GM21576 (cell line): ENCODE results near the gene SLC2A5.
"Not testable (repeated sequence)": the region's sequence is repeated elsewhere in the genome, so short reads cannot be mapped to it uniquely, and the experiment has no call there.

Experiments
- ATAC-seq: cut with Tn5 transposase; IDR thresholded peaks from one replicate; pipeline ENCODE4 v1.9.1; 2021; ENCODE audit warnings: mild to moderate bottlenecking, moderate library complexity; ENCODE audit not compliant: unreplicated experiment

Gene SLC2A5

DNA sequence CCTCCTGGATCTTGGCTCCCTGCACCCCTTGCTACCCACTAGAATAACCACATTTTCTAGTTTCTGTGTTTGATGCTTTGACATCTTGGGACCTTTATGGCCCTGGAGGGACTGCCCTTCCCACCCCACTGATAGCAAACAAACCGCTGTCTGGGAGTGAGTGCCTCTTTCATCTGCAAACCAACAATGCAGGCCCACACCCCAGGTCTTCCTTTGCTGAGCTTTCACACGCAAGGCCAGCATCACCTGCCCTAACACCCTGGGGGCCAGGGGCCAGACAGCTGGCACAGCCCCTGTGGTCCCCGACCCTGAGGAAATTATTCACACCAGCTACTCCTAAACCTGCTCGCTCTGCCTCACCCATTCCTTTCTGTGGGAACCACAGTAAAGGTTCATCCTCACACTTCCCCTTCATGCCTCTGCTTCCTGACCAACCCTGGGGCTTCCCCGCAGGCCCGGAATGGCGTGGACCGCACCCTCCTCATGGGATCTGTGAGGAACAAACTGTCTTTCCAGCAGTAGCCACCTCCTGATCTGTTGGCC is 58.6 kb downstream of the SLC2A5 start:
- no peak for ATAC-seq

DNA sequence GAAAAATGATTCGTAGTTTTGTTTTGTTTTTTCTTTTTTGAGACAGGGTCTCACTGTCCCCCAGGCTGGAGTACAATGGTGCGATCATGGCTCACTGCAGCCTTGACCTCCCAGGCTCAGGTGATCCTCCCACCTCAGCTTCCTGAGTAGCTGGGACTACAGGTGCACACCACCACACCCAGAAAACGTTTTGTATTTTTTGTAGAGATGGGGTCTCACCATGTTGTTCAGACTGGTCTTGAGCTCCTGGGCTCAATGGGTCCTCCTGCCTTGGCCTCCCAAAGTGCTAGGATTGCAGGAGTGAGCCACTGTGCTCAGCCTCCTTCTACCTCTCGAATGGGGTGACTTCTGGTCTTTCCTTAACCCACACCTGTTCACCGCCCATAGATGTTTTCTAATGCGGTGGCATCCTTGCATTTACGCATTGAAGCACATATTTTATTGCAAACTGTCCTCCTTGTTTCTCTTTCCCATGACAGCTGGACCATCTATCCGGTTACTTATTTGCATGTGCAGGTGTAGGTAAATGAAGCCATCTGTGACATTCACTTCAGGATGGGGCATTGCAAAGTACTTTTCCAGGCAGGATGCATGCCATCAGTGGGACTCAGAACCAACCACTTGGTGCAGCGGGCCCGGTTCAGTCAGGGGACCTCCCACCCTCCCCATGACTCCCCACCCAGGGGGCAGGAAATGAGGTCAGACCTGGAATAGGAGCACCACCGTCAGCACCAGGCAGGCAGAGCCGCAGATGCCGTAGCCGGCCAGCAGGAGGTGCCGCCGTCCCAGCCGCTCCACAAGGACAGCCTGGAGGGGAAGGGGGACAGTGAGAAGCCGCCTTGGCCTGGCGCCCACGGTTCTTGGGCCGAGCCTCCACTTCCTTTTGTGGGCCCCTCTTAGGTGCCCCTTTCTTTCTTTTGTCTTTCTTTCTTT is 59.7 kb downstream of the SLC2A5 start:
- ATAC-seq, result no peak

DNA sequence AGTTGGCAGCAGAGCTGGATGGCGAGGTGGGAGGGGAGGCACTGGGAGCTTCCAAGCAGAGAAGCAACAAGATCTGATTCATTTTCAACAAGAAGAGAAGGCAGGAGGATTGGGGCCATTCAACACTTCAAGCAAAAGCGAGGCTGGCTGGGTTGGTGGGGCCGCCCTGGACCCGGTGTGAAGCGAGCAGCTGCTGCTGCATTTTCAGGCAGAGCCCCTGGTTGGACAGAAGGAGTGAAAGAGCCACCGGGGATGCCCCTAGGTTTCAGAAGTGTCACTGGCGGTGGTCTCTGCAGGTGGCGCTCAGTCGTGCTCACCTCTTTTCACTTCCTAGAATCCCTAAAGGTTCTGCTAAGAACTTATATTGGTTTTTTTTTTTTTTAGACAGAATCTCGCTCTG is 61.2 kb downstream of the SLC2A5 start:
- ATAC-seq, result no peak

DNA sequence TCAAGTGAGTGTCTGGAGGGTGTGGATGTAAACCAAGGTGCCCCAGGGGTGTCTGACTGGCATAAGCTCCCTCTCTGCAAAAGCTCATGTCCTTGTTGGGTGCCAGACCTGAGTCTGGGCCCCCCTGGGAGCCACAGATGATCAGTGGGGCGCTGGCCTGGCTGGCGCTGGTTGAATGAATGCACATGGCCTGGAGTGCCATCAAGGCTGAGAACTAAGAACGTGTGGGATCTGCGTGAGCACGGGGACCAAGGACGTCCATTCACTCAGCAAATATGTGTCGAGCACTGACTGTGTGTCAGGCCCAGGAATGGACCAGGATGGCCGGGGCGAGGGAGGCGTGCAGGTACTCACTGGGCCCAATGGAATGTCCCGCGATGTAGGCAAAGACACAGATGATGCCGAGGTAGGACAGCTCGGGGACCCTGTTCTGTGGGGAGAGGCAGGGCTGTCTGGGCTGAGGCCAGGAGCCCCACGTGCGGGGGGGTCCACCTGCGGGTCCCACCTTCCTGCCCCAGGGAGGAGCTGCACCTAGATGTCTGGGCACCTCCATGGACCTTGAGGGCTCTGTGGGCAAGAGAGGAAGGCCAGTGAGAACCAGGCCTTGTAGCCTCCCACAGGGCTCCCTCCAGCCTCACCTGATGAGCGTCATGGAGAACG is 62.3 kb downstream of the SLC2A5 start:
- no peak for ATAC-seq

DNA sequence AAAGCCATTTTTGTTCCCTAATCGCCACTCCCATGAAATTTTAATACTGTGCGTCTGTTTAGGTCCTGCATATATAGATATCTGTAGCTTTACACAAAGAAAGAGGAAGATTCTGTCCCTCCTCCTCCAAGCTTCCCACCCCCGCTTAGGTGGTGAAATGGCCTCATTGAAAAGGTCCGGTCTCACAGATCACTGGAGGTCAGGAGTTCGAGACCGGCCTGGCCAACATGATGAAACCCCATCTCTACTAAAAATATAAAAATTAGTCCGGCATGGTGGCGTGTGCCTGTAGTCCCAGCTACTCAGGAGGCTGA is 64.1 kb downstream of the SLC2A5 start:
- no peak for ATAC-seq

DNA sequence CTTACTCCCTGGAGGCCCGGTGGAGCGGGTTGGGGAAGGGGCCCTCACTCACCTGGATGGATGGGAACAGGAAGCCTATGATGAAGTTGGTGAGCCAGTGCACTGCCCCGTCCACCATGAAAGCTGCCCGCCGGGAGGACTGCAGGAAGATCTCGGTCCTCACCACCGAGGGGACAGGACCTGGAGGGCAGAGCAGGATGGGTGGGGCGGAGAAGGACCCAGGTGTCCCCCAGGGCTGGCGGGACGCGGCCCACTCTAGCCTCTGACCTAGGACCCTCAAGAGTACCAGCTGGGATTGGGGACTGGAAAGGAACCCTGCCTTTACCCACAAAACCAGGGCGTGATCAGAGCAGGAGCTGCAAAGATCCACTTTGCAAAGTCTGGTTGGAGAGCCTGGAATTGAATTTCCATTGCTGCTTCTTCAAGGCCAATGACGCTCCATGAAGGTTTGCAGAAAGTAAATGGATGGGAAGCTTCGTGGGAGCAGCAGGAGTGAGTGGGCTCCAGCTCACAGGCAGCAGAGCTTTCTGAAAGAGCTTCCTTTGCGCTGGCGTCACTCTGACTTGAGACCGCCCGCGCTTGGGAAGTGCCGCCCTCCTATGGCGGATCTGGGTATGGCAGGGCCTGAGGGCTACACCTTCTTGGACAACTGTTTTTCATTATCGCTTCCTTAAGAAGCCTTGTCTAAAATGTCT is 64.6 kb downstream of the SLC2A5 start:
- ATAC-seq, result no peak

DNA sequence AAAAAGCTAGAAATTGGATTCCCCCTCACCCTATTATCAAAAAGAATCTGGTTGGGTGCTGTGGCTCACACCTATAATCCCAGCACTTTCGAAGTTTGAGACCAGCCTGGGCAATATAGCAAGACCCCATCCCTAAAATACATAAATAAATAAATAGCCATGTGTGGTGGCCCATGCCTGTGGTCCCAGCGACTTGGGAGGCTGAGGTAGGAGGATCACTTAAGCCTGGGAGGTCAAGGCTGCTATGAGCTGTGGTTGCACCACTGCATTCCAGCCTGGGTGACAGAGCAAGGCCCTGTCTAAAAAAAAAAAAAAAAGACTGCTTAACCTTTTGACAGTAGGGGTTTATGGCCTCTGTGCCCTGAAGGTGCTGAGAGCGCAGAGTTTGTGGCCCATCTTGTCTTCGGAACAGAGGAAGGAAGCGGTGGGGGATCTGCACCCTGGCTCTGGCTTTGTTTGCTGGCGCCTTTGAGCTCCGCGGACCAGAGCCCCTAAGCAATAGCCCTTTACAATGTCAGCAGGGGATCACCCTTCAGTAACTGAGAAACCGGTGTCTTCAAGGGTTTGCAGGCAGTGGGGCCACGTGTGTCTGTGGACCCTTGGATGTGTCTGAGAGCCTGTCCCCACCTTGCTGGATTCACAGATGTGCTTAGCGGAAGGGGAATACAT is 65.3 kb downstream of the SLC2A5 start:
- ATAC-seq, result no peak

DNA sequence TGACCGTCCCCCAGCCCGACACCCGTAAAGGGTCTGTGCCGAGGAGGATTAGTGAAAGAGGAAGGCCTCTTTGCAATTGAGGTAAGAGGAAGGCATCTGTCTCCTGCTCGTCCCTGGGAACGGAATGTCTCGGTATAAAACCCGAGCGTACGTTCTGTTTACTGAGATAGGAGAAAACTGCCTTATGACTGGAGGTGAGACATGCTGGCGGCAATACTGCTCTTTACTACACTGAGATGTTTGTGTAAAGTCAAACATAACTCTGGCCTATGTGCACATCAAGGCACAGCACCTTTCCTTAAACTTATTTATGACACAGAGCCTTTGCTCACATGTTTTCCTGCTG is 67.2 kb downstream of the SLC2A5 start:
- not testable (repeated sequence) for ATAC-seq

DNA sequence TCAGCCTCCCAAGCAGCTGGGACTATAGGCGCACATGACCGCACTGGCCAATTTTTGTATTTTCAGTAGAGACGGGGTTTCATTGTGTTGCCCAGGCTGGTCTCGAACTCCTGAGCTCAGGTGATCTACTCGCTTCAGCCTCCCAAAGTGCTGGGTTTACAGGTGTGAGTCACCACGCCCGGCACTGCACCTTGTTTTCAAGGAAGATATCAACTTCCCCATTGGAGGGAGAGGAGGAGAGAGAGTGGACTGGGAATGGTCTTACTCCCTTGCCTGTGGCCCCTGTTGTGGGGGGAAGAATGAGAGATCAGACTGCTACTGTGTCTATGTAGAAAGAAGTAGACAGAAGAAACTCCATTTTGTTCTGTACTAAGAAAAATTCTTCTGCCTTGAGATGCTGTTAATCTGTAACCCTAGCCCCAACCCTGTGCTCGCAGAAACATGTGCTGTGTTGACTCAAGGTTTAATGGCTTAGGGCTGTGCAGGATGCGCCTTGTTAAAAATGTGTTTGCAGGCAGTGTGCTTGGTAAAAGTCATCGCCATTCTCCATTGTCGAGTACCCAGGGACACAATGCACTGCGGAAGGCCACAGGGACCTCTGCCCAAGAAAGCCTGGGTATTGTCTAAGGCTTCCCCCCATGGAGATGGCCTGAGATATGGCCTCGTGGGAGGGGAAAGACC is 67.8 kb downstream of the SLC2A5 start:
- not testable (repeated sequence) for ATAC-seq

DNA sequence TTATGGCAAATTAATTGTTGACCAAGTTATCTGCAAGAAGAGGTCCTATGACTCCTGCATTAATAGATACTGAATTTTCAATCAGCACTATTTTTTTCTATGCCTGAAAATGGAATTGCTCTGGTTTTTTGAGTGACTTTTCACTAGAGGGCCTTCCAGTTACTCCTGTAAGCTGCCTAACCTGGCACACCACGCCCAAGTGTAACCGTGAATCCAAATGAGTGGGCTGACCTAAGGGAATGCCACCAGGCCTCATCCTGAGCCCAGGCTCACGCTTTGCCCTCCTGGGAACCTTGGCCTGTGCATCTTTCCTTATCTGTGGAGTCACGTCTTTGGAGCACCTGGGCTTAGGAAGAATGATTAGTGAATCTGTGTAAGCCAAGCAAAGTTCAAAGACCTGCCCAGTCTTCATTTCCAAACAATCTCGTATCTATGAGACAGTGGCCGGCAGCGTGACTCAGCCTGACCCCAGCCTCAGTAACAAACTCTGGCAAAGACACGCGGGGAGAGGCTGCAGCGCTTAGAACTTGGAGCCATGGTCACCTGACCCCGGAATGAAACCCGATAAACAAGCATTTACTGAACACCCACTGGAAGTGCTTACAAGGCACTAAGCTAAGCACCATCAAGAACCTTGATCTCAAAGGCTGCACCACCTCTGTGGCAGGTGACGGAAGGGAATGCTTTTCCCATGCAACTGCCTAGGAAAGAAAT is 75.3 kb downstream of the SLC2A5 start:
- not testable (repeated sequence) for ATAC-seq

DNA sequence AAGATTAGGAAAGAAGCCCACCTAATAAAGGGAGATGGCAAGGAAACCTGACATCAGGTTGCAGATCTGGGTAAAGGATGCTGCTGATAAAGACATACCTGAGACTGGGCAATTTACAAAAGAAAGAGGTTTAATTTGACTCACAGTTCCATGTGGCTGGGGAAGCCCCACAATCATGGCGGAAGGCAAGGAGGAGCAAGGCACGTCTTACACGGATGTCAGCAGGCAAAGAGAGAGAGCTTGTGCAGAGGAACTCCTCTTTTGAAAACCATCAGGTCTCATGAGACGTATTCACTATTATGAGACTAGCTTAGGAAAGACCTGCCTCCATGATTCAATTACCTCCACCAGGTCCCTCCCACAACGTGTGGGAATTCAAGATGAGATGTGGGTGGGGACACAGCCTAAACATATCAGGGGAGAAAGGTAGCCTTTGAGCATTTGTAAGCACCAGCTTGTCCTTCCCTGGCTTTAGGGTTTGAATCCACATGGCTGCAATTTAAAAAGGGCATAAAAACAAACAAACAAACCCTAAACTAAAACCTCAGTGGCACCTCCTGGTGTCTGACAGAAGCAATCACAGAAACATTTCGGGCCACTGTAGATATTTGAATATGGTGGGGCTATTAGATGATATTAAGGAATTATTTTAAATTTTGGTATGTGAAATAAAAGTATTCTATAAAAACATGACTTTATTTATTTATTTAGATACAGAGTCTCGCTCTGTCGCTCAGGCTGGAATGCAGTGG is 76.3 kb downstream of the SLC2A5 start:
- no peak for ATAC-seq

DNA sequence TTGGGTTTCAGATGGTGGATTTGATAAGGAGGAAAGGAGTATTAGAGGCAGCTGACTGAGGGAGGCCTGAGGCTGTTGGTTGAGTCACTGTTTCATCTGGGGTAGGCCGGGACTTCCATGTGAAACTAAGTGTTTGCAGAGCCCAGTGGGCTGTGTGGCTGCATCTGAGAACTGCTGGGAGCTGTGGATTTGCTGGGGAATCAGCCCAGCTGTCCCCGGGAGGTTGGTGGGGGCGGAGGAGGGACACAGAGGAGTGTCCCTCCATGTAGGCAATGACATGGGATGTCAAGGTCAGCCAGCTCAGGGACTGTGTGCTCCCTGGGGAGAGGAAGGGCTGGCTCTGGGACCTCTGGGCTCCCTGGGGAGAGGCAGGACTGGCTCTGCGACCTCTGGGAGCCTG is 79.6 kb downstream of the SLC2A5 start:
- no peak for ATAC-seq

DNA sequence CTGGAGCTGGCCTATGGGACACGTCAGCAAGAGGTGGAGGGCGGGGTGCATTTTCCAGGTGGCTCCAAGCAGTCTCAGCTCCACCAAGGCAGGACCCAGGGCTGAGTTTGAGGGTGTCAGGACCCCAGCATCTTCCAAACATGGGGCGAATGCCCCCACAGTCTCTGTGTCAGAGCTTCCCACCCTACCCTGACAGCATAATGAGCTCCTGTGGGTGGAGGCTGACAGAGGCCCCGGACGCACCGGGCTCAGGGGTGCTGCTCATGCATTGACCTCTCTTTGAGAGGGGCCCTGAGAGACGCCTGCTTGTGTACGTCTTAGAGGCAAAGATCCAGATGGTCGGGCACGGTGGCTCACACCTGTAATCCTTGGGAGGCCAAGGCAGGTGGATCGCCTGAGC is 80.4 kb downstream of the SLC2A5 start:
- ATAC-seq, result no peak

DNA sequence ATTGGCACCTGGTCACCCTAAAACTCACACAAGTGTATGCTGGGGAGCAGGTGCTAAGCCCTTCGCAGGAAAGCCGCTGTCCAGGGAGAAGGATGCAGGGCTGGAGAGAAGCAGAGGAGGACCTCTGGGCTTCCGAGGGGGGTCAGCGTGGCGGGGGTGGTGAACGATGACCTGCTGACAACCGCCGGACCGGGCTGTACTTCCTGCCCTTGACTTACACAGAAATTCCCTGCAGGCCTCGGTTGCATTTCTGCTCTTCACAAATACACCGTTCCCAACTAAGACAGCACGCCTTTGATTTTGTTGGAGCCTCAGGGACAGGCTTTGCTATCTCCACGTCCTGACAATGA is 80.8 kb downstream of the SLC2A5 start:
- ATAC-seq, result no peak

DNA sequence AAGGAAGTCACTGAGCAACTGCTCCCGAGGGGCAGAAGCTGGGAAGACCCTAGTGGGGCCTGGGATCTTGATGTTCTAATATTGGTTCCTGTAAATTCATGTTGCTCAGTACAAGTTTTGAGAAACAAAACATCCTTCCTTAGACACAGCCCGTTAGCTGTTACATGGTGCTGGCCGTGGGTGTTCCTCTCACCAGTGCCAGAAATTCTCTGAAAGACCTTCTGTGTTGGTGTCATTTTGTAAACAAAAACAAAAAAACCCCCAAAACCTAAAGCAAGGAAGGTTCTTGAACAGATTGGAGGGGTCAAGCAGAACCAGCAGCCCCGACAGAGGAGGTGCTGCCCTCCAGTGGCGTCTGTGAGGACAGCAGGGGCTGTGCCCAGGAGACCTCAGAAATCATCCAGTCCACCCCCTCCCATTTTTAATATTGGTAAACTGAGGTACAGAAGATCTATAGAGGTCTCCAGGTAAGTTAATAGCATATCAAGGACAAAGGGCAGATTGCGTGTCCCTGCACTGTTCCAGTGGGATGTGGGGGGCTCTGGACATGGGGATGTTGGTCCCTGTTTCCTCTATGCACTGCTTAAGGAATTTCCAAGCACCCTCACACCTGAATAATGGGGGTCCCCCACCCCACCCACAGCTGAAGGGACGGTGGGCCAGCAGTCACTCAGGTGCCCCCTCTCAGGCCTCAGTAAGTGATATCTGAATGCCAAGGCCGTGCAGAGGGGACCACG is 81.4 kb downstream of the SLC2A5 start:
- no peak for ATAC-seq

DNA sequence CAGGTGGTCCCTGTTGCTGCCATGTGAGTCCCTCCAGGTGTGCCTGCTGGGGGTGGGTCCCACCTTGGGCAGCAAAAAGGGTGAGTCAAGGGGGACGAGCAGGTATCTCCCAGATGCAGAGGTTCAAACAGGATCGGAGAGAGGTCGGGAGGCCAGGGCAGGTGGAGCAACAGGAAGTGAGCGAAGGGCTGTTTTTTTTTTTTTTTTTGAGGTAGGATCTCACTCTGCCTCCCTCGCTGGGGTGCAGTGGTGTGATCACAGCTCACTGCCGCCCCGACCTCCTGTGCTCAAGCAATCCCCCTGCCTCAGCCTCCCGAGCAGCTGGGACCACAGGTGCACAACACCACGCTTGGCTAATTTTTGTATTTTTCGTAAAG is 82.6 kb downstream of the SLC2A5 start:
- ATAC-seq, result no peak

DNA sequence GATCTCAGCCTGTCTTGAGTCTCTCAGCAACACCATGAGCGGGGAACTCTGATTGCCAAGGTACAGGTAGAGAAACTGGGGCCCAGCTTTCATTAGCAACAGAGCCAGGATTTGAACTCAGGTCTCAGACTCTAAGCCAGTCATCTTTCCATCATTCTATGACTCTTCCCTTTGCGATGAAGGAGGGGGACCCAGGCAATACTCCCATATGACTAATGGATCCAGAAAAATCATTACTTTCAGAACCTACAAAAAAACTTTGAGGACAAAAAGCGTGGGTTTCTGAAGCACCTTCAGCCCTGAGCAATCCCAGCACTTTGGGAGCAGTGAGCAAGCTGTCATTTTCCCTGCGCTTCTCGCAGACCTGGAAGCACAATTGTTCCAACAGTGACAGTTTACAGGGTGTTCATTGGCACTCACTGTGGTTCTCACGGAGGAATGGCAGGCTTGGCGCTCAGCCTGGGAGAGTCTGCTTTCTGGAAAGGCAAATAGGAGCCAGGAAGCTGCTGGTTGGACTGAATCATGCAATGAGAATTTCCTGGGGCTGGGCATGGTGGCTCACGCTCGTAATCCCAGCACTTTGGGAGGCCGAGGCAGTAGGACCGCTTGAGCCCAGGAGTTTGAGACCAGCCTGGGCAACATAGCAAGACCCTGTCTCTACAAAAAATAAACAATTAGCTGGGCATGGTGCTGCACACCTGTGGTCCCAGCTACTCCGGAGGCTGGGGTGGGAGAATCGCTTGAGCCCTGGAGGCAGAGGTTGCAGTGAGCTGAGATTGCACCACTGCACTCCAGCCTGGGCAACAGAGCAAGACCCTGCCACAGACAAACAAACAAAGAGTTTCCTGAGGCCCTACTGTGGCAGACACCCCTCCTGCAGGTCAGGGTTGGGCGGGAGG is 83.3 kb downstream of the SLC2A5 start:
- no peak for ATAC-seq
